Immature natural killer cell (primary cell): ENCODE measurements around the gene PTGR1. TPM values are rescaled to one million over a fixed set of nuclear protein-coding genes. Genes with fewer than 3 reads are reported as not detected.

Experiments used
- polyA plus RNA-seq, 3 donors: library from polyadenylated mRNA; unstranded; fragments of 300-500 nt; fragmentation: Illumina TruSeq; gene quantifications; one replicate each; pipeline ENCODE4 v1.2.3, GENCODE V29; 2021

Gene PTGR1
- polyA plus RNA-seq, 3 donors from 2014 or later, result 0.34 TPM; not detected in 2

Other genes starting within 250 kb of the PTGR1 start
- gene ECPAS, start 115.3 kb downstream of the PTGR1 start, polyA plus RNA-seq, result 10 to 100 TPM in 2 of 3 donors, 1 to 10 TPM in 1; 7.0 to 12.6 (median 10.4) TPM
- 1 to 10 TPM; 1.2 to 2.7 (median 2.1) TPM for gene ZNF483, start 74.5 kb downstream of the PTGR1 start, polyA plus RNA-seq
- gene DNAJC25, start 31.7 kb upstream of the PTGR1 start, polyA plus RNA-seq, result 1 to 10 TPM; 2.1 to 7.7 (median 2.6) TPM
- gene GNG10, start 62.0 kb upstream of the PTGR1 start, polyA plus RNA-seq, result 10 to 100 TPM; 18.3 to 30.1 (median 28.2) TPM
- not detected for gene SHOC1, start 195.3 kb upstream of the PTGR1 start, polyA plus RNA-seq